IMR-90 (cell line): Measurements from ENCODE around the gene DDX60.

Experiments used
- CEBPB ChIP-seq: IDR thresholded peaks from 2 replicates; pipeline ENCODE4 v1.6.1; 2012; ENCODE audit warnings: low read depth, low read length, improper control_type of control experiment
- CHD1 ChIP-seq: IDR thresholded peaks from 2 replicates; pipeline ENCODE4 v1.6.1; 2012; ENCODE audit warnings: low read depth, low read length, improper control_type of control experiment
- RAD21 ChIP-seq: IDR thresholded peaks from 2 replicates; pipeline ENCODE4 v1.6.1; 2012; ENCODE audit warnings: low read length, improper control_type of control experiment
- TF ChIP-seq, protein P1 (sequence below): conservative IDR thresholded peaks from 2 replicates; pipeline ENCODE4 v1.5.1; 2012; ENCODE audit warnings: mild to moderate bottlenecking, low read depth, low read length, improper control_type of control experiment

DNA sequence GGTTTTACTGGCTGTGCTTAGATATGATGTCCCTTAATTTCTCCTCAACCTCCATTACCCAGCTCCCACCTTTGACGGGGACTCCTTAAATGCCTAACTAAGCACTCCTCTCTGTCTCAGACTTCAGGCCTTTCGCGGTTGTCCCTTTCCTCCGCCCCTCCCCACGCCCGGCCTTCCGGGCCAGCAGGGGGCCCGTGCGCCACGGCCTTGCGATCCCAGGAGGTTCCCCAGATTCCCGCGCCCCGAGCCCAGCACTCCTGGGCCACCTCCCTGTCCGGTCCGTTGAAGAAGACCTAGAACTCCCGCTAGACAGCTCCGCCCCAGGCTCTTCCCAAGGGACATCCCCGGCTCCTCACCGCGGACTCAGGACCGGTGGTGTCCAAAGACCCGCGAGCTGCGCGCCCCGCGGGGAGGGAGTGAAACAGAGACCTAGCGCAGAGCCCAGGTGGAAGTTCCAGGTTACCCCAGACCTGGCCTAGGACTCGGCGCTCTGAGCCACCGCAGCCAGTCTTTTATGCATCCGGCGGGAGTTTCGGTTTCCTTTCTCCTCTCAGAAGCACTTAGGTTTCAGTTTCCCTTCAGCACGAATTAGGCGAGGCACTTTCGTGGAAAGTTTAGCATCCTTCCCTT, at the start of gene DDX60:
- TF ChIP-seq CHD1 (no peak), RAD21 (peak; percentile 41), CEBPB (no peak)
- TF ChIP-seq, protein P1, sequence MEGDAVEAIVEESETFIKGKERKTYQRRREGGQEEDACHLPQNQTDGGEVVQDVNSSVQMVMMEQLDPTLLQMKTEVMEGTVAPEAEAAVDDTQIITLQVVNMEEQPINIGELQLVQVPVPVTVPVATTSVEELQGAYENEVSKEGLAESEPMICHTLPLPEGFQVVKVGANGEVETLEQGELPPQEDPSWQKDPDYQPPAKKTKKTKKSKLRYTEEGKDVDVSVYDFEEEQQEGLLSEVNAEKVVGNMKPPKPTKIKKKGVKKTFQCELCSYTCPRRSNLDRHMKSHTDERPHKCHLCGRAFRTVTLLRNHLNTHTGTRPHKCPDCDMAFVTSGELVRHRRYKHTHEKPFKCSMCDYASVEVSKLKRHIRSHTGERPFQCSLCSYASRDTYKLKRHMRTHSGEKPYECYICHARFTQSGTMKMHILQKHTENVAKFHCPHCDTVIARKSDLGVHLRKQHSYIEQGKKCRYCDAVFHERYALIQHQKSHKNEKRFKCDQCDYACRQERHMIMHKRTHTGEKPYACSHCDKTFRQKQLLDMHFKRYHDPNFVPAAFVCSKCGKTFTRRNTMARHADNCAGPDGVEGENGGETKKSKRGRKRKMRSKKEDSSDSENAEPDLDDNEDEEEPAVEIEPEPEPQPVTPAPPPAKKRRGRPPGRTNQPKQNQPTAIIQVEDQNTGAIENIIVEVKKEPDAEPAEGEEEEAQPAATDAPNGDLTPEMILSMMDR = peak; percentile 40
